GM18519 (cell line): ENCODE measurements around the gene CDYL2.
"Not testable (repeated sequence)": the region's sequence is repeated elsewhere in the genome, so short reads cannot be mapped to it uniquely, and the experiment has no call there.

ENCODE experiments used
- ATAC-seq: cut with Tn5 transposase; IDR thresholded peaks from one replicate; pipeline ENCODE4 v1.9.1; 2021; ENCODE audit warnings: mild to moderate bottlenecking, moderate library complexity; ENCODE audit not compliant: unreplicated experiment, low FRiP score

Gene CDYL2

DNA sequence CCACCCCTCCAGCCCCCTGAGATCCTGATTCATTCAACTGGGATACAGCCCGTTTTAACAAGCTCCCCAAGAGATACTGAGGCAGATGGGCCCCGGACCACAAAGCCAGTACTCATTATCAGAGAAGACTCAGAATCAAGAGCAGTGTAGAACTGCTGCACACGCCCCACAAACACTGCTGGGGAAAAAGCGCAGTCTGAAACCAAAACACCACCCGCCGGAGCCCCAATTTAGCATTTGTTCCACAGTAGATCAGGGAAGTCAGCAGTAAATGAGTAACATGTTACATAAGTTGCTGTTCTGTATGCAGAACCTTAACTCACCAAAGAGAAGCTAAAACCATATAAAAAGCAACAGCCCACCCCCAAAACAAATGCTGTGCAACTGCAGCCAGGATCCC is 123.6 kb downstream of the CDYL2 start:
- no peak for ATAC-seq

DNA sequence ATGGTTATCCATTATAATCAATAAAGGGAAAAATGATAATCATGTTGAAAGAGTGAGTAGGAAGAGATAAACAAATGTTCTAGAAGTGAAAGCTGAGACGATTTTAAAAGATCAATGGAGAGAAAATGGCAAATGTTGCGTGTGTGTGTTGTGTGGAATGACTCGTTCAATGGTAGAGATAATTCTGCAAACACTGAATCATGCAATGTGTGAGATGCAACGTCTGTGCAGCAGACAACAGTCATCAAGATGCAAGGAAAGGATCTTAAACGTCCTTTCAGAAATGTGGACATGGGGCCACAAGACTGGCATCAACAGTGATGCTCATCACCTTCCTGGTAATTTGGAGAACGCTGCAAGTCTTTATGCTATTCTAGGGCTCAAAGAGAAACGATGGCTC is 124.4 kb downstream of the CDYL2 start:
- ATAC-seq: no peak

DNA sequence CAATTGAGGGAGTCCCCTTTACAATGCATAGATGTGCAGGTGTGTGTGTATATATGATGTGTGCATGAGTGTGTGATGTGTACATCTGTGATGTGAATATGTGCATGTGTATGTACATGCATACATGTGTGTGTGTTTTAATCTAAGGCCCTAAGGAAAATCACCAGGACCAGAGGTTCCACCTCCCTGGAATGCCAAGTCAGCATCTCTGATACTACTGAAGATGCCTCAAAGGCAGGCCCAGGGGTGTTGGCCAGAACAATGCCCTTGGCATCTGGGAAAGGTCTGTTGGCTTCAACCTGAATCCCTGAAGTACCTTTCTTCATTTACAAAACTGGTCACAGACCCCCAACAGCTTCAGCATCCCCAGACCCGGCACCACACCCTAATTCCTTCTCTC is 129.5 kb downstream of the CDYL2 start:
- no peak for ATAC-seq

DNA sequence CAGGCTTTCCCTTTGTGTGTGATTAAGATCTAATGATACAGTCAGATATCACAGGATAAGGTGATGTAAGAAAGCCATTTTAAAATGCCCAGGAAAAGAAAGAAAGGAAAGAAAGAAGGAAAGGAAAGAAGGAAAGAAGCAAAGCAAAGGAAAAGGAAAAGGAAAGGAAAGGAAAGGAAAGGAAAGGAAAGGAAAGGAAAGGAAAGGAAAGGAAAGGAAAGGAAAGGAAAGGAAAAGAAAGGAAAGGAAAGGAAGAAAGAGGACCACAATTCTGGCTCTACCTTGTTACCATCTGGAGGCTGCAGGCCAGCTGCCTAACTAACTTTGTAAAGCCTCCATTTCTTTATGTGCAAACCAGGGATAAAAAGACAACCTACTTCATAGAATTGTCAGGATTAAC is 132.0 kb downstream of the CDYL2 start:
- ATAC-seq: no peak

DNA sequence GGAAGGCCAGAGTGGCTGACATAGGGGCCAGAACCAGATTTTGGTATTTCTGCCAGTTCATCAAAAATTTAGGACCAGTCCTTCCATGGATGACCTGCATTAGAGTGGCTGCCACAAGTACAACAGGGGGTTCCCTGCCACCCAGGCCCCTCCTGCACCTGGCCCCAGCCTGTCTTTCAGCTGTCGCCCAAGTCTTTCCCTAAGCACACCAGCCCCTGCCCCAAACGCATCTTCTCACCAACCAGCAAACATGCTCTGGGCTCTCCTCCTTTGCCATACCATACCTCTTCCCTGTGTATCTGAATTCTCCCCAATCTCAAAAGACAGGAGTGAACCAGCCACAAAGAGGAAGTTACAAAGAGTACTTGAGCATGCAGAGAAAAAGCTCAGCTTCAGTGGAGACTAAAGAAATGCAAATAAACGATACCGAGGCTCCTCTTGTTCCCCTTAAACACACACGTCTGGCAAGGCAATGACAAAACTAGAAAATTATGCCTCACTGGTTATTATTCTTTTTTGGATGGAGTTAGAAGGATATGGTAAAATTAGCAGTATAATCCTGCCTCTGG is 133.0 kb downstream of the CDYL2 start:
- ATAC-seq: no peak

DNA sequence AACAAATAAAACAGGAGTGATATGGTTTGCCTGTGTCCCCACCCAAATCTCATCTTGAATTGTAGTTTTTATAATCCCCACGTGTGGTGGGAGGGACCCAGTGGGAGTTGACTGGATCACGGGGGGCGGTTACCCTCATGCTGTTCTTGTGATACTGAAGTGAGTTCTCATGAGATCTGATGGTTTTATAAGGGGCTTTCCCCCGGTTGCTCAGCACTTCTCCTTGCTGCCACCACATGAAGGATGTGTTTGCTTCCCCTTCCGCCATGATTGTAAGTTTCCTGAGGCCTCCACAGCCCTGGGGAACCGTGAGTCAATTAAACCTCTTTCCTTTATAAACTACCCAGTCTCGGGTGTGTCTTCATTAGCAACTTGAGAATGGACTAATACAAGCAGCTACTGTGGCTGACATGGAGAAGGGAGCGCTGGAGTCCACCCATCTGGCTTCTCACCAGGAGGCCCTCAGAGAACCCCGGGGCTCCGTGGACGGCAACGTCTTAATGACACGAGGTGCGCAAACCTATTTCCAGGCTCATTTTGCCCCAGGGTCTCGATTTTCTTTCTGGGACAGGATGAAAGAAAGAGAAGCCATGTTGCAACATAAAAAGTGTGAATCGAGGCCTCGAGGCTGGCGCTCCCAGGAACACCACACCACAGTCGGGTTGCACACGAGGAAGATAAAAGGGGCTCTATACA is 134.1 kb downstream of the CDYL2 start:
- ATAC-seq: no peak

DNA sequence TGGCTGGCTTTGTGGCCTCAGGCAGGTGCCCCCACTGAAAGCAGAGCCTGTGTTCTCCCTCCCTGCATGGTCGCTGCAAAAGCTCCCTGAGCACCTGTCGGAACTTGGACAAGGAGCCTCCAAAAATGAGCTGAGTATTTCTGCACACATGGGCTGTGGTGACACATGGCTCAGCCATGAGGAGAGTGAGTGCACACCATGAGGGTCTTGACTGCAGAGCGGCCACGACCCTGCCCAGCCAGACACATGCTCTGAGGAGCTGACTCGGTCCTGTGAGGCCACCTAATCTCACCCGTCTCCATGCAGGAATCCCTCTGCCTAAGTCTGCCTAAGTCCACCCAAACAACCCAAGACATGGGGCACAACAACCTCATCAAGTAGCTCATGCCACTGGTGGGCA is 134.7 kb downstream of the CDYL2 start:
- ATAC-seq: no peak

DNA sequence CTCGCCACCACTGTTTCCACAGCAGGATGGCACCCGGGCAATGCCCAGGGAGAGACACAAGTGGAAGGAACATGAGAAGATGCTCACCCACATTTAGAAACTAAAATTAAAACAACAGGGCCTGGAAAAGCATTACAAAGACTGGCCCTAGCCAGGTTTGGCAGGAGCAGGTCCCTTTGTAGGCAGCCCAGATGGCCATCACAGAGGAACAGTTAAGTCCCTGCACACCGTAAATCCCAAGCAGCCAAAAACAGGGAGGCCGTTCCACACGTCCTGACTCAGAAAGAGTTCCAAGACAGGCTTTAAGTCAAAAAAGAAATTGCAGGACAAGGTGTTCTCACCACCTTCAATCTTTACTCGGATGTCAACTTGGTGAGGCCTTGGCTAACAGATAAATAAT is 136.5 kb downstream of the CDYL2 start:
- no peak for ATAC-seq

DNA sequence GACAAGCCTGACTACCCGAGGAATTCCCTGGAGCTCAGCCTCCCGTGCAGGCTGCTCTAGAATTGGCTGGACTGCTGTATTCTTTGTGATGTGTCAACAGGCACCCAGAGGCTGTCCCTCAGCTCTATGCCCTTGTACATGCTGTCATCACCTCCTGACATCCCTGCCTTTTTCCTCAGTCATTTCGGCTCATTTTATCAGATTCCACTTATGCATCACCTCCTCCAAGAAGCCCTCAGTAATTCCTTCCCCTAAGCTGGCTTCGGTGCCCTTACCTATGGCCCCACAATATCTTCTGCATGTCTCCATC is 137.2 kb downstream of the CDYL2 start:
- ATAC-seq: no peak

DNA sequence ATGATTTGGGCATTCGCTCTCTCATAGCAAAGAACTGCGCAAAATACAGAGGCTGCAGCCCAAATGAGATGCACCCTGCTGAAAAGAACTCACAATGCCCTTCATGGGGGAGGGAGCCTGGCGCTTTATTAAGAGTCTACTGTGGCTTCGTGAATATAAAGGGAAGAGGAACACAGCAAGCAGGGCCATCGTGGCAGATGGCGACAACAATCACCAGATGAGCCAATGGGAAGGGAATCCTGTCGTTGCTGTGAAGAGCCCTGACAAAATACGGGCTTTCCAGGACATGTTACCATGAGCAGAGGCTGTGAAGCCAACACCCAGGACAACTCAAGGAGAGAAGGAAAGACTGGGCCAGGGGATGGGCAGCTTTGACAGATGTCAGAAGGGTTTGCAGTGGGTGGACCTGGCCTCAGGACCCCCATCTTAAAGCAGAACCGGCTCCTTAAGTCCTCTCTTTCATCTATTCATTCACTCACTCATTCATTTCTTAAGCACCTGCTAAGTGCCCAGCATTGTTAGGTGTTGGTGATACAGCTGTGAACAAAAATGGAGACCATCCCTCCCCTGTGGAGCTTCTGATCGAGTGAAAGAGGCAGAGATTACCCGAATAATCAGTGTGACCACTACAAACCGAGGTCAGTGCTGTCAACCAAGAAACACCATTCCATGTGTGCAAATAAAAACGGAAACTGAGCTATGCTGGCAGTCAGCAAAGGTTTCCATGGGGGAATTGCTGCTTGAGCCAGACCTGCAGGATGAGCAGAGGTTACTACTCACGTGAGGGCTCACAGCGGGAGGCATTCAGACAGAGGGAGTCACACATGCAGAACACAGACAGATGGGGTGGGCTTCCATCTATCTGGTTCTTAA is 137.8 kb downstream of the CDYL2 start:
- ATAC-seq: no peak

DNA sequence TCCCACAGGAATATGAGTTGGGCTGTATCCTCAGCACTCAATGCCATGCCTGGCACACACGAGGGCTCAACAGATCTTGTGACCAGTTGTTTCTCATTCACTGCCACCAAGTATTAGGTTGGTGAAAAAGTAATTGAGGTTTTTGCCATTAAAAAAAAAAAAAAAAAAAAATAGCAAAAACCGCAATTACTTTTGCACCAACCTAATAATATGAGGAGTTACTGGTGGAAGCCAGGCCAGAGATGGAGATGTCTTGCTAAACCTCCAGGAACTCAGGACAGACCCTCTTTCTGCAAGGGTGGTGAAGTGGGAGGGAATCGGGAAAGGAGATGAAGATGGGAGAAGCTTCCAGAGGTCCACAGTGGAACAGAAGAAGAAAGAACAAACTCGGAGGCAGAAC is 139.0 kb downstream of the CDYL2 start:
- ATAC-seq: no peak

DNA sequence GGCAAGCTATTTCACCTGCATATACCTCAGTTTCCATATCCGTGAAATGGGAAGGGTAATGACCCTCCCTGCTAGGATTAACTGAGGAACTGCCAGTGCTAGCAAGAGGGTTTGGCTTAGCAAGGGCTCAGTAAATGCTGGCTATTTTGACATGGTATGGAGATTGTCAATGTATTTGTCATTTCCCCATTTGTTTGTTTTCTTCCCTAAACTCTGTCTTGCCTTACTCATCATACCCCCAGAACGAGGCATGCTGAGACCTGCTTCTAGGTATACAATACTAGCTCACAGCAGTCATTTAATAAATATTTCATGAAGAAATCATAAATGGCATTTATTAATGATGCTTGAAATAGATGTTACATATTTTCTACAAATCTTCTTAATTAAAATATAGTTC is 139.6 kb downstream of the CDYL2 start:
- no peak for ATAC-seq

DNA sequence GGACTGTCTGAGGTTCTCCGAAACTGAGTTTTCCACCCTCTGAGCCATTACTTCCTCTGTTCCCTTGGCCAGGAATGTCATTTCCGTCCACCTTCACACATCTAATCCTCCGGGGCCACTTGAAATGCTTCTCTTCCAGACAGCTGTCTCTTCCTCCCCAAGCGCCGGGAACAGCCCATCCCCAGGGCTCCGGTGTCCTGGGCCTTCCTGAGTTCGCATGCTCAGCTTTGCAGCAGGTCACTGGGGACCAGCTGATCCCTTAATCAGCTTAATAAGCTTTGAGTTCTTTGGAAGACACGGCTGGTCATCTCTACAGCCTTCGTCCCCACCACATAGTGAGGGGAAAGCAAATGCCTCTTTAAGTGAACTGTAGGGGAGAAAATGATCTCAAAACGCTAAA is 140.2 kb downstream of the CDYL2 start:
- ATAC-seq: no peak

DNA sequence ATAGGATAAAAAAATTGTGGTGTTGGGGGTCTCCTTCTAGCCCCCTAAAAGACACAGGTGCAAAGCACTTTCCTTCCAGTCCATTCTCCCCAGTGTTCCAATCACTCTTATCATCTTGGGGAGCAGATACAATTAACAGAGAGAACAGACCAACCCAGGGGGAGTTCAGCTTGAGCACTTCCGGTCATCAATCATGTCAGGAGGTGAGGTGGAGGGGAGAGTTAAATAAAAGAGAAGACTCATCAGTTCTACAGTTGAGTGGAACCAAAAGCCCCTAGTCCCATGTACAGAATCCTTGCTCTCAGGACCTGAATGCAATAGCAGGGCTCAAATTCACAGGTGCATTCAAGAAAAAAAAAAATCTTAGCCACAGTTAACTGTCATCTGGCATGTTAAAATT is 141.3 kb downstream of the CDYL2 start:
- no peak for ATAC-seq

DNA sequence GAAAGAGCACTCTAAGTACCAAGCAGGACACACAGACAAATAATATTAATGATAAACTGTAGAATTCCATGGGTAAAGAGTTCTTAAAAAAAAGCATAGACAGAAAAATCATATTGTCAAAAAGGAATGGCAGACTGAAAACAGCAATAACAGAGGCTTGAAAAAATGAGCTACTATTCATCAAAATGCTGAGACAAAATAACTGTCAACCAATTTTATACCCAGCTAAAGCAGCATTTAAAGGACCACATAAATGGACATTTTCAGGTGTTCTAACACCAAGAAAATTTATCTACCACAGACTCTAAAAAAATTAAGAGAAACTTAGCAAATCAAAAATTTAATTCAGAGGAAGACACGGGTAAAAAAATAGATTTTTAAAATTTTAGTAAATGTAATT is 144.5 kb downstream of the CDYL2 start:
- ATAC-seq: no peak

DNA sequence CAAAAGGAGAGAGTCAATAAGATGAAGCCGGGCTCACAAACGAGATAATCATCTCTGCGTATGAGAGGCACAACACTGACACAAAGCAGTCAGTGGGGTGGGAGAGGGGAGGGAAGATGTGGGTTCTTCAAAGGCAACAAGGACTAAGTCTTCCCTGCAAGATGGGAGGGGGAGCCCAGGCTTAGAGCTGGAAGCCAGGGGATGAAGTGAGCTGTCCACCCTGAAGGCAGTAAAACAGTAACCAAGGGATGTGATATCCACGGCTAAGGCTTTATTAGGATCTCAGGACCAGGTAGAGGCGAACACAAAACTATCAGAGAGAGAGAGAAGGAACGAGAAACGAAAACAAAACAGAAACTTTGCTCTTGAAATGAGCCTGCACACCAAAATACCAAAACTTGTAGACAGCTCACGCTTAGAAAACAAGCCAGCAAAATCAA is 147.7 kb downstream of the CDYL2 start:
- peak; percentile 83 for ATAC-seq

DNA sequence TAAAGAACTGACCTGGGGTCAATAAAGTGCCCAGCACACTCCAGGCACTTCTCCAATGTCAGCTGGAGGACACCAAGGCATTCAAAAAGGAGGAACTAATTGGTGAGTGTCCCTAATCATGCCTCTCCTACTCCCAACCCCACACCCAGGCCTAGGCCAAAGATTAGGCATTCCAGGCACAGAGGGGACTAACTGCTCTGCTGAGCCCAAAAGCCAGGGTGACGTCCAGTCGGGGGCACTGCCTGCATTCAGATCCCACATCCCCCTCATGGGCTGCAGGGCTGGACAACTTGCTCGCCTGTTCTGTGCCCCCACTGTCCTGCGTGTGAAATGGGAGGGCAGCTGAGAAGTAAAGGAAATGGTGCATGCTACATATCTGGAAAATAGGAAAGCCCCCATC is 148.2 kb downstream of the CDYL2 start:
- no peak for ATAC-seq

DNA sequence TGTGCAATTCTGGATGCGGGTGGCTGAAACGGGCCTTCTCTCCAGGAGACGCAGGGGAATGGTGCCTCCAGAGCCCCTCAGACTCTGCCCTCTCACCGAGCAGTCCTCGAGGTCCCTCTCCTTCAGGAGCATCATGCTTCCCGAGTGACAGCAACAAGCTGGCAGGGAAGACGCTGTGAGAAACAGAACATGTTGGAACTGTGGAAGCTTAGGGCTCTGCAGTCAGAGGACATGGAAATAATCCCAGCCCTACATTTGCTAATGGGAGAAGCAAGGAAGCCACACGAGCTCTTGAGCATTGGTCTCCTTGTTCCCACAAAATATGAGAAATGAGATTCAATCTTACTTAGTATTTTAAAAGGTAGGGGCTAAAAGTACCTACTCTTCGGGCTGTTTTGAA is 148.6 kb downstream of the CDYL2 start:
- no peak for ATAC-seq

DNA sequence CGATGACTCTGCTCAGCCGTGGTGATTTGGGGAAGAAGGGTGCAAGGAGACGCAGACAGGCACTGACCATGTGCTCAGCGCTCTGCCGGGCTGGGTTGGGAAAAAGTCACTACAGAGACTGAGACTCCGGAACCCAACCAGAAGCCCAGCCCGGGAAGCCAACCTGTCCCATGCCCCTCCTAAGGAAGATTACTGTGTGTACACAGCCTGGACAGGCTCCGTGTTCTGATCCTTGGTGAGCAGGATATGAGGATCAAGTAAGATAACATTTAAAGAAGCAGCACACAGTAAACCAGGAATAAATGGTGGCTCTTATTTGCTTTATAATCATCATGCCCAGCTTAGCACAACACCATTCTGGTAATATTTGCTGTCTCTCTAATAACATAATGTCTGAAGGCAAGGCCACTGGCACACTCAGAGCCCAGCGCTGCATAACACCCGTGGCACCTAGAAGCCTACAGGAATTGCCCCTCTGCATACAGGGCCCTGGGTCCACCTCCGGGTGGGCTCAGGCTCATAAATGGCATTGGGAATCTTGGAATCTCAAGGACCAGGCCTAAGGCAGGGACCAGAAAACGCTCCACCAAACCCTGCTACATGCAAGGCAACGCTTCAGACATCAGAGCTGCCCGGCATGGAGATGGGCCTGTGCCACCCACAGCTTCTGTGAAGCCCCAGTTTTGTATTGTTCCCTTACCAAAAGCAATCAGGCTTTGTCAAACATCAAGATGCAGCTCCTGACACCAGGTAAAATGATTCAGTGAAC is 150.1 kb downstream of the CDYL2 start:
- ATAC-seq: no peak

DNA sequence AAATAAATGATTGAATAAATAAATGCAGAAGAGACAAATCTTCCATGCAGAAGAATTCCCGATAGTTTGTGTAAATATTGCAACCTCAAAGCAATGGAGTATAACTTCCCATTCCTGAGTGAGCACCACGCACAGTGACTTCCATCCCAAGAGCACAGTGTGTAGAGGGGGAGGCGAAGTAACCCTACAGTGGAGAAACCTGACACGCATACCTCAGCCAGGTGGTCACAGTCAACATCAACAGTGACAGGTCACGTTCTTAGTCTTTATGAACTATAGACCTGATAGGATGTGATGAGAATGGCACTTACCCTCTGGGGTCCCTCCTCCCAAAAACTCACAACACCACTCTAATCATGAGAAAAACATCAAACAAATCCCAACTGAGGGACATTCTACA is 152.0 kb downstream of the CDYL2 start:
- ATAC-seq: no peak

DNA sequence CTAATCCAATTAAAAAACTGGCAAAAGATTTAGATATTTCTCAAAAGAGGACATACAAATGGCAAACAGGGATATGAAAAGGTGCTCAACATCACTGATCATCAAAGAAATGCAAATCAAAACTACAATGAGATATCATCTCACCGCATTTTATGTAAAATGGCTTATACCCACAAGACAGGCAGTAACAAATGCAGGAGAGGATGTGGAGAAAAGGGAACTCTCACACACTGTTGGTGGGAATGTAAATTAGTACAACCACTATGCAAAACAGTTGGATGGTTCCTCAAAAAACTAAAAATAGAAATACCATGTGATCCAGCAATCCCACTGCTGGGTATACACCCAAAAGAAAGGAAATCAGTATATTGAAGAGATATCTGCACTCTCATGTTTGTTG is 154.1 kb downstream of the CDYL2 start:
- not testable (repeated sequence) for ATAC-seq
